K562 (cell line): ENCODE results near the gene HSD11B1. TPM values are rescaled to one million over a fixed set of nuclear protein-coding genes. Genes with fewer than 3 reads are reported as not detected.

Source experiments
- ARID1B ChIP-seq: fragments of 450-650 bp; IDR thresholded peaks from 2 replicates; pipeline ENCODE4 v1.6.1; 2016; ENCODE audit warnings: antibody characterized with exemption, mild to moderate bottlenecking, inconsistent platforms
- BHLHE40 ChIP-seq: IDR thresholded peaks from 2 replicates; pipeline ENCODE4 v1.6.1; 2011; ENCODE audit warnings: low read length, improper control_type of control experiment
- CXXC5 ChIP-seq: fragments of 250-450 bp; sonication (Bioruptor Pico); IDR thresholded peaks from 2 replicates; pipeline ENCODE4 v1.8.0; 2022; ENCODE audit warnings: inconsistent platforms, mild to moderate bottlenecking, moderate library complexity
- EP300 ChIP-seq: IDR thresholded peaks from 2 replicates; pipeline ENCODE4 v1.6.1; 2012; ENCODE audit warnings: low read length, improper control_type of control experiment
- ETV1 ChIP-seq: fragments of 450-650 bp; conservative IDR thresholded peaks from 2 replicates; pipeline ENCODE4 v1.6.1; 2016; ENCODE audit warnings: missing genetic modification characterization, control low read depth, low read depth, missing compliant biosample characterization
- ILK ChIP-seq: fragments of 450-650 bp; IDR thresholded peaks from 2 replicates; pipeline ENCODE4 v1.6.1; 2016; ENCODE audit warnings: missing genetic modification characterization, low read depth, mild to moderate bottlenecking, missing compliant biosample characterization, moderate library complexity, borderline replicate concordance
- JUND ChIP-seq, 2 experiments: IDR thresholded peaks; 2 replicates in 1 of 2; 3 replicates in 1 of 2; pipeline ENCODE4 v1.6.1; 2011; ENCODE audit warnings: borderline replicate concordance in 2 of 2, low read depth in 2 of 2, low read length in 2 of 2, improper control_type of control experiment in 1 of 2, missing biosample characterization in 1 of 2, missing genetic modification characterization in 1 of 2, missing genetic modification reagents in 1 of 2
- KLF6 ChIP-seq: fragments of 250-450 bp; sonication (Bioruptor Pico); IDR thresholded peaks from 2 replicates; pipeline ENCODE4 v1.4.0; 2020; ENCODE audit warnings: mild to moderate bottlenecking, moderate library complexity, borderline replicate concordance
- RAD21 ChIP-seq, 2 experiments: fragments of 250-450 bp in 1 of 2; fragments of 450-650 bp in 1 of 2; sonication (Bioruptor Pico) in 1 of 2; formaldehyde crosslinking in 1 of 2; IDR thresholded peaks in 1 of 2; conservative IDR thresholded peaks in 1 of 2; 2 replicates each; pipeline versions ENCODE4 v1.4.0 to v1.8.0; 2020 to 2022; ENCODE audit warnings: mild to moderate bottlenecking in 2 of 2, moderate library complexity in 1 of 2
- SMAD4 ChIP-seq: fragments of 250-450 bp; sonication (Bioruptor Pico); conservative IDR thresholded peaks from 2 replicates; pipeline ENCODE4 v1.8.0; 2021; ENCODE audit warnings: inconsistent platforms, mild to moderate bottlenecking, moderate library complexity
- SPI1 ChIP-seq: IDR thresholded peaks from 2 replicates; pipeline ENCODE4 v1.6.1; 2011; ENCODE audit warnings: low read depth, low read length, control low read depth, borderline replicate concordance
- TOE1 ChIP-seq, 2 experiments: fragments of 450-650 bp in 1 of 2; sonication (generic) in 1 of 2; formaldehyde crosslinking in 1 of 2; IDR thresholded peaks; 2 replicates each; pipeline versions ENCODE4 v1.7.1 to v1.8.0; 2016 to 2022; ENCODE audit warnings: borderline replicate concordance in 2 of 2, mild to moderate bottlenecking in 2 of 2, antibody characterized with exemption in 1 of 2, inconsistent platforms in 1 of 2, low read depth in 1 of 2, missing genetic modification reagents in 1 of 2, moderate library complexity in 1 of 2
- polyA plus RNA-seq, 8 experiments: library from polyadenylated mRNA; depleted of rRNA in 4 of 8; stranded (reverse) in 5 of 8; unstranded in 3 of 8; fragments of >200 nt; fragmentation: Nextera tagmentation in 2 of 8; fragmentation: Illumina TruSeq in 1 of 8; extraction: Ambion mirVana in 2 of 8; extraction: Trizol in 1 of 8; gene quantifications; 2 replicates each; pipeline versions ENCODE4 v1.2.1 to v1.2.3, GENCODE V29; 2011 to 2014; ENCODE audit warnings: inconsistent platforms in 1 of 8, missing spikeins in 1 of 8
- total RNA-seq, 7 experiments: library from RNA; depleted of rRNA in 6 of 7; stranded (reverse); fragments of >200 nt in 6 of 7; fragmentation: Illumina TruSeq in 2 of 7; extraction: Trizol in 2 of 7; gene quantifications; 2 replicates each; pipeline versions ENCODE4 v1.2.1 to v1.2.3, GENCODE V29; 2011 to 2021; ENCODE audit warnings: low replicate concordance in 1 of 7
- TF ChIP-seq, protein P1 (sequence below): IDR thresholded peaks from 2 replicates; pipeline ENCODE4 v1.6.1; 2014; ENCODE audit warnings: antibody characterized with exemption
- TF ChIP-seq, protein P2 (sequence below): fragments of 450-650 bp; formaldehyde crosslinking; IDR thresholded peaks from 2 replicates; pipeline ENCODE4 v1.4.0; 2022; ENCODE audit warnings: missing genetic modification characterization
- TF ChIP-seq, protein P3 (sequence below): fragments of 450-650 bp; IDR thresholded peaks from 2 replicates; pipeline ENCODE4 v1.6.1; 2017; ENCODE audit warnings: antibody characterized with exemption
- TF ChIP-seq, protein P4 (sequence below): fragments of 200-800 bp; sonication (Bioruptor generic); IDR thresholded peaks from 2 replicates; pipeline ENCODE4 v1.6.1; 2017; ENCODE audit warnings: missing genetic modification characterization, missing compliant biosample characterization

Gene HSD11B1
- total and polyA plus RNA-seq, 9 of the 15 experiments (the other 6 are each of a cell fraction or from before 2014, with no cell fraction given), result 0.04 to 0.16 TPM; not detected in 7

DNA sequence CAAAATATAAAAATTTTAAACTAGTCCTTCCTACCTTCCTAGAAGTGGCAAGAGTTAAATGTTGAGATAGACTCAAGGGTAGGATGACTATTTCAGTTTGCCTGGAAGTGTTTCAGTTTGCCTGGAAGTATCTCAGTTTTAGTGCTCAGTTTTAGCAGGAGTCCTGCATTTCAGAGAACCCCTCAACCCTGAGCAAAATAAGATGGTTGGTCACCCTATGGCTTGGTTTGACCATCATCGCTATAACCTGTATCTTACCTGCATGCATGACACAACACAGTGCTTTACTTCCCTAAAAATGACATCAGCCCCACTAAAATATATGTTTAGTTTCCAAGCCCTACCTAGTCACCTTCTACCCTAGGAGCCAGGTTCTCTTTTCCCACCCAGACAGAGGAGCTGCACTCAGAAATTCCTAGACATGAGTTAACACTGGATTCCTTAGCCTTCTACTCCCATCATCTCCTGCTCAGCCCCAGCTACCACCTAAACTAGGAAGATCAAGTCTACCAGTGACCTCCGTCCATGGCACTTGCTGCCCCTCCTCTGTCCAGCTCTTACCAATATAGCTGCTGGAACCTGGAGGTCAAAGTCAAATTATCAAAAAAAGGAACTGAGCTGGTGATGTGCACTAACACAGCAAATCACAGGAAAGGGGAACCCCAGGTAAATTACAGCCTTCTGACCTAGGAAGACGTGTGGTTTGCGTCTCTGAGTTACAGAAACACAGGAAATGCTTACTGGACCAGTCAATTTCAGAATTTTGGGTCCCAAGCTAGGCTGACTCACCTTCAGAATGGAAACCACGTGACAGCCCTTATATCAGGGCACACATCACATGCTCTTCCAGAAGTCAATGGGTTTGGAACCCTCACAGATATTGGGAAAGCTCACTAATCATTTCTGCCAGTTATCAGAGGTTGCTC is 31.7 kb upstream of the HSD11B1 start (continued):
- TF ChIP-seq, protein P1, sequence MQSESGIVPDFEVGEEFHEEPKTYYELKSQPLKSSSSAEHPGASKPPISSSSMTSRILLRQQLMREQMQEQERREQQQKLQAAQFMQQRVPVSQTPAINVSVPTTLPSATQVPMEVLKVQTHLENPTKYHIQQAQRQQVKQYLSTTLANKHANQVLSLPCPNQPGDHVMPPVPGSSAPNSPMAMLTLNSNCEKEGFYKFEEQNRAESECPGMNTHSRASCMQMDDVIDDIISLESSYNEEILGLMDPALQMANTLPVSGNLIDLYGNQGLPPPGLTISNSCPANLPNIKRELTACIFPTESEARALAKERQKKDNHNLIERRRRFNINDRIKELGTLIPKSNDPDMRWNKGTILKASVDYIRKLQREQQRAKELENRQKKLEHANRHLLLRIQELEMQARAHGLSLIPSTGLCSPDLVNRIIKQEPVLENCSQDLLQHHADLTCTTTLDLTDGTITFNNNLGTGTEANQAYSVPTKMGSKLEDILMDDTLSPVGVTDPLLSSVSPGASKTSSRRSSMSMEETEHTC, result peak; percentile 64; the same call in 1 of the 2 replicates
- TF ChIP-seq RAD21 (CRISPR knock-in tag; conservative IDR thresholded peaks at IDR 0.05 in 1 of 2, IDR thresholded peaks at IDR 0.05 in 1 of 2) (no peak), JUND (IDR thresholded peaks at IDR 0.05; ENCODE audit: borderline replicate concordance, low read depth, low read length) (peak; percentile 89), JUND (tag; IDR thresholded peaks at IDR 0.05; ENCODE audit: borderline replicate concordance, low read depth, low read length) (peak; percentile 75; the same call in 1 of the 3 replicates), KLF6 (CRISPR knock-in tag) (peak; percentile 49; the same call in 1 of the 2 replicates), ETV1 (tag) (peak; percentile 39; the same call in 1 of the 2 replicates), SPI1 (peak; percentile 94; the same call in 1 of the 2 replicates), EP300 (peak; percentile 11; the same call in 1 of the 2 replicates), ILK (tag) (no peak), BHLHE40 (peak; percentile 73), CXXC5 (CRISPR knock-in tag) (0 out of 2 replicates have a peak, but pooled peaks have one; percentile 24), SMAD4 (peak; percentile 51; the same call in 1 of the 2 replicates), ARID1B (peak; percentile 5; the same call in 1 of the 2 replicates), TOE1 (IDR thresholded peaks at IDR 0.05; ENCODE audit: borderline replicate concordance) (peak; percentile 96; the same call in 1 of the 2 replicates), TOE1 (CRISPR knock-in tag; IDR thresholded peaks at IDR 0.05; ENCODE audit: borderline replicate concordance, low read depth) (no peak)
- TF ChIP-seq, protein P2, sequence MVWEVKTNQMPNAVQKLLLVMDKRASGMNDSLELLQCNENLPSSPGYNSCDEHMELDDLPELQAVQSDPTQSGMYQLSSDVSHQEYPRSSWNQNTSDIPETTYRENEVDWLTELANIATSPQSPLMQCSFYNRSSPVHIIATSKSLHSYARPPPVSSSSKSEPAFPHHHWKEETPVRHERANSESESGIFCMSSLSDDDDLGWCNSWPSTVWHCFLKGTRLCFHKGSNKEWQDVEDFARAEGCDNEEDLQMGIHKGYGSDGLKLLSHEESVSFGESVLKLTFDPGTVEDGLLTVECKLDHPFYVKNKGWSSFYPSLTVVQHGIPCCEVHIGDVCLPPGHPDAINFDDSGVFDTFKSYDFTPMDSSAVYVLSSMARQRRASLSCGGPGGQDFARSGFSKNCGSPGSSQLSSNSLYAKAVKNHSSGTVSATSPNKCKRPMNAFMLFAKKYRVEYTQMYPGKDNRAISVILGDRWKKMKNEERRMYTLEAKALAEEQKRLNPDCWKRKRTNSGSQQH, result 0 out of 2 replicates have a peak, but pooled peaks have one; percentile 27
- TF ChIP-seq, protein P3, sequence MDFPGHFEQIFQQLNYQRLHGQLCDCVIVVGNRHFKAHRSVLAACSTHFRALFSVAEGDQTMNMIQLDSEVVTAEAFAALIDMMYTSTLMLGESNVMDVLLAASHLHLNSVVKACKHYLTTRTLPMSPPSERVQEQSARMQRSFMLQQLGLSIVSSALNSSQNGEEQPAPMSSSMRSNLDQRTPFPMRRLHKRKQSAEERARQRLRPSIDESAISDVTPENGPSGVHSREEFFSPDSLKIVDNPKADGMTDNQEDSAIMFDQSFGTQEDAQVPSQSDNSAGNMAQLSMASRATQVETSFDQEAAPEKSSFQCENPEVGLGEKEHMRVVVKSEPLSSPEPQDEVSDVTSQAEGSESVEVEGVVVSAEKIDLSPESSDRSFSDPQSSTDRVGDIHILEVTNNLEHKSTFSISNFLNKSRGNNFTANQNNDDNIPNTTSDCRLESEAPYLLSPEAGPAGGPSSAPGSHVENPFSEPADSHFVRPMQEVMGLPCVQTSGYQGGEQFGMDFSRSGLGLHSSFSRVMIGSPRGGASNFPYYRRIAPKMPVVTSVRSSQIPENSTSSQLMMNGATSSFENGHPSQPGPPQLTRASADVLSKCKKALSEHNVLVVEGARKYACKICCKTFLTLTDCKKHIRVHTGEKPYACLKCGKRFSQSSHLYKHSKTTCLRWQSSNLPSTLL, result no peak
- TF ChIP-seq, protein P4, sequence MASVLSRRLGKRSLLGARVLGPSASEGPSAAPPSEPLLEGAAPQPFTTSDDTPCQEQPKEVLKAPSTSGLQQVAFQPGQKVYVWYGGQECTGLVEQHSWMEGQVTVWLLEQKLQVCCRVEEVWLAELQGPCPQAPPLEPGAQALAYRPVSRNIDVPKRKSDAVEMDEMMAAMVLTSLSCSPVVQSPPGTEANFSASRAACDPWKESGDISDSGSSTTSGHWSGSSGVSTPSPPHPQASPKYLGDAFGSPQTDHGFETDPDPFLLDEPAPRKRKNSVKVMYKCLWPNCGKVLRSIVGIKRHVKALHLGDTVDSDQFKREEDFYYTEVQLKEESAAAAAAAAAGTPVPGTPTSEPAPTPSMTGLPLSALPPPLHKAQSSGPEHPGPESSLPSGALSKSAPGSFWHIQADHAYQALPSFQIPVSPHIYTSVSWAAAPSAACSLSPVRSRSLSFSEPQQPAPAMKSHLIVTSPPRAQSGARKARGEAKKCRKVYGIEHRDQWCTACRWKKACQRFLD (CRISPR knock-in tag), result 0 out of 2 replicates have a peak, but pooled peaks have one; percentile 70
